ENCODE measurements around the gene MFN2. TPM values are rescaled to one million over a fixed set of nuclear protein-coding genes. Genes with fewer than 3 reads are reported as not detected.

MFN2 gene
- total RNA-seq, 3 donors from 2014 or later (not counting 1 experiment from before 2014, with no cell fraction given) = 54.7 to 65.9 (median 55.8) TPM

GRCh38 chr1:11970441-11971185 lies 9.6 kb upstream of the MFN2 start:
- ATAC-seq (no peak), DNase-seq (no peak)
- Mint-ChIP-seq H3K4me3 (no peak overlapping the region), H3K27me3 (ENCODE audit: low read depth in 2 of 2) (no peaks in the 10 kb centered on the region), H3K4me1 (peaks cover 0 to 21% of the 10 kb centered on the region in 2 donors), H3K9me3 (no peaks in the 10 kb centered on the region), H3K36me3 (no peaks in the 10 kb centered on the region), H3K27ac (no peak overlapping the region)
- Histone ChIP-seq H3K4me1 (ENCODE audit: control insufficient read depth, insufficient read depth, low read length) (peaks cover 18% of the 10 kb centered on the region), H3K27me3 (ENCODE audit: control insufficient read depth, insufficient read depth, low read length) (no peaks in the 10 kb centered on the region), H3K9me3 (ENCODE audit: control insufficient read depth, insufficient read depth, low read length) (no peaks in the 10 kb centered on the region), H3K36me3 (ENCODE audit: control insufficient read depth, insufficient read depth, low read length) (peaks cover 13% of the 10 kb centered on the region), H3K4me3 (ENCODE audit: low read length) (no peak overlapping the region), H3K27ac (ENCODE audit: low read length) (no peak overlapping the region)
- WGBS (ENCODE audit: insufficient coverage) = 94% methylated on average over 17 of the region's 17 CpGs
- intact Hi-C loops (cut with micrococcal nuclease) = no loop called here
- TF ChIP-seq, protein P1, sequence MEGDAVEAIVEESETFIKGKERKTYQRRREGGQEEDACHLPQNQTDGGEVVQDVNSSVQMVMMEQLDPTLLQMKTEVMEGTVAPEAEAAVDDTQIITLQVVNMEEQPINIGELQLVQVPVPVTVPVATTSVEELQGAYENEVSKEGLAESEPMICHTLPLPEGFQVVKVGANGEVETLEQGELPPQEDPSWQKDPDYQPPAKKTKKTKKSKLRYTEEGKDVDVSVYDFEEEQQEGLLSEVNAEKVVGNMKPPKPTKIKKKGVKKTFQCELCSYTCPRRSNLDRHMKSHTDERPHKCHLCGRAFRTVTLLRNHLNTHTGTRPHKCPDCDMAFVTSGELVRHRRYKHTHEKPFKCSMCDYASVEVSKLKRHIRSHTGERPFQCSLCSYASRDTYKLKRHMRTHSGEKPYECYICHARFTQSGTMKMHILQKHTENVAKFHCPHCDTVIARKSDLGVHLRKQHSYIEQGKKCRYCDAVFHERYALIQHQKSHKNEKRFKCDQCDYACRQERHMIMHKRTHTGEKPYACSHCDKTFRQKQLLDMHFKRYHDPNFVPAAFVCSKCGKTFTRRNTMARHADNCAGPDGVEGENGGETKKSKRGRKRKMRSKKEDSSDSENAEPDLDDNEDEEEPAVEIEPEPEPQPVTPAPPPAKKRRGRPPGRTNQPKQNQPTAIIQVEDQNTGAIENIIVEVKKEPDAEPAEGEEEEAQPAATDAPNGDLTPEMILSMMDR (IDR thresholded peaks at IDR 0.05) = no peak

DNA sequence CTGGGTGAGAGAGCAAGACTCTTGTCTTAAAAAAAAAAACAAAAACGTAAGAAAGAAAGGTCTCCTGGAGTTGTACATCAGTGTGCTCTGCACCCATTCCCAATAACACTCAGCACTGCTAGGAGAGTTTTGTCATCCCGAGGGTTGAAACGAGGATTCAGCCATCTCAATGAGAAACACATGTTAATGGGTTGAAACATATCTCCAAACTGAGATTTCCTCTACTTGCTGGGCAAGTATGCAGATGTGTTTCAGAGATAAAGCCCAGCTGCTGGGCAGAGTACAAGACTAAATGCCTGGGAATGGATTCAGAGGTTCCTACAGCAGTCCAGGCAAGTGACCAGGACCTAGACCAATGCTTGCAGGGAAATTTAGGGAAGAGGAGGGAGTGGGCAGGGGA lies 2.6 kb upstream of the MFN2 start:
- H3K36me3 ChIP-seq (ENCODE audit: control insufficient read depth, insufficient read depth, low read length) = peaks cover 5% of the 10 kb centered on the region
- peaks cover 26% of the 10 kb centered on the region for H3K4me1 ChIP-seq (ENCODE audit: control insufficient read depth, insufficient read depth, low read length)
- TF ChIP-seq, protein P1 (IDR thresholded peaks at IDR 0.05) = no peak
- Mint-ChIP-seq H3K4me3 (no peak overlapping the region), H3K27me3 (ENCODE audit: low read depth in 2 of 2) (no peaks in the 10 kb centered on the region), H3K36me3 (no peaks in the 10 kb centered on the region), H3K27ac (no peak overlapping the region), H3K4me1 (peaks cover 27 to 34% of the 10 kb centered on the region in 2 donors), H3K9me3 (no peaks in the 10 kb centered on the region)
- no peaks in the 10 kb centered on the region for H3K9me3 ChIP-seq (ENCODE audit: control insufficient read depth, insufficient read depth, low read length)
- H3K4me3 ChIP-seq (ENCODE audit: low read length) = no peak overlapping the region
- 80% methylated on average over 3 of the region's 3 CpGs for WGBS (ENCODE audit: insufficient coverage)
- DNase-seq = no peak
- intact Hi-C loops (cut with micrococcal nuclease) = no loop called here
- no peak overlapping the region for H3K27ac ChIP-seq (ENCODE audit: low read length)
- ATAC-seq = no peak
- H3K27me3 ChIP-seq (ENCODE audit: control insufficient read depth, insufficient read depth, low read length) = no peaks in the 10 kb centered on the region

GRCh38 chr1:11978301-11978700 lies 1.9 kb upstream of the MFN2 start:
- H3K36me3 ChIP-seq (ENCODE audit: control insufficient read depth, insufficient read depth, low read length) = peaks cover 5% of the 10 kb centered on the region
- no peak overlapping the region for H3K27ac ChIP-seq (ENCODE audit: low read length)
- WGBS (ENCODE audit: insufficient coverage) = 92% methylated on average over 8 of the region's 8 CpGs
- intact Hi-C loops (cut with micrococcal nuclease) = no loop called here
- H3K4me1 ChIP-seq (ENCODE audit: control insufficient read depth, insufficient read depth, low read length) = peaks cover 19% of the 10 kb centered on the region
- DNase-seq = no peak
- Mint-ChIP-seq H3K4me3 (no peak overlapping the region), H3K27ac (no peak overlapping the region), H3K4me1 (peaks cover 28 to 30% of the 10 kb centered on the region in 2 donors), H3K27me3 (ENCODE audit: low read depth in 2 of 2) (no peaks in the 10 kb centered on the region), H3K36me3 (no peaks in the 10 kb centered on the region), H3K9me3 (no peaks in the 10 kb centered on the region)
- no peaks in the 10 kb centered on the region for H3K9me3 ChIP-seq (ENCODE audit: control insufficient read depth, insufficient read depth, low read length)
- no peak for ATAC-seq
- H3K4me3 ChIP-seq (ENCODE audit: low read length) = no peak overlapping the region
- TF ChIP-seq, protein P1 (IDR thresholded peaks at IDR 0.05) = no peak
- no peaks in the 10 kb centered on the region for H3K27me3 ChIP-seq (ENCODE audit: control insufficient read depth, insufficient read depth, low read length)

Measured in natural killer cell (primary cell).